Activated CD4-positive, alpha-beta T cell treated with anti-CD3 and anti-CD28 coated beads, Interleukin-2, amount 50 U/mL, for 16 hours (primary cell): ENCODE results near the gene ORM1.

Experiments
- DNase-seq: peaks from one replicate; pipeline ENCODE4 v3.0.0-alpha.2; 2020

ORM1 gene

DNA sequence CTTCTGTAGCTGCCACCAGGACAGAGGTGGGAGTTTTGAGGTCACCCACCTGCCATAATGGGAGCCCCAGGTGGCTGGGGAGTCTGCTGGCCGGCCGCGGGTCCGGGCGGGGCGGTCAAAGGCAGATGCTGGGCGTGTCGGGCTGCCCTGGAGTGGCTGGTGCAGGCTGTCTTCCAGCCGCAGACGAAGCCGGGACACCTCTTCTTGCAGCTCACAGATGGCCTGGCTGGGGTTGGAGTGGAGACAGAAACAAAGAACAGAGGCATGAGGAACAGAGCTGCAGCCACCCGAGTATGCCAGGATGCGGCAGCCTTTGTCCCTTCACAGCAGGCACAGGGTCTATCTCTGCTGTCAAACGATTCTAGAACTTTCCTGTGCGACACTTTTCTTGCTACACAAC, 24.8 kb downstream of the ORM1 start:
- DNase-seq, result no peak

DNA sequence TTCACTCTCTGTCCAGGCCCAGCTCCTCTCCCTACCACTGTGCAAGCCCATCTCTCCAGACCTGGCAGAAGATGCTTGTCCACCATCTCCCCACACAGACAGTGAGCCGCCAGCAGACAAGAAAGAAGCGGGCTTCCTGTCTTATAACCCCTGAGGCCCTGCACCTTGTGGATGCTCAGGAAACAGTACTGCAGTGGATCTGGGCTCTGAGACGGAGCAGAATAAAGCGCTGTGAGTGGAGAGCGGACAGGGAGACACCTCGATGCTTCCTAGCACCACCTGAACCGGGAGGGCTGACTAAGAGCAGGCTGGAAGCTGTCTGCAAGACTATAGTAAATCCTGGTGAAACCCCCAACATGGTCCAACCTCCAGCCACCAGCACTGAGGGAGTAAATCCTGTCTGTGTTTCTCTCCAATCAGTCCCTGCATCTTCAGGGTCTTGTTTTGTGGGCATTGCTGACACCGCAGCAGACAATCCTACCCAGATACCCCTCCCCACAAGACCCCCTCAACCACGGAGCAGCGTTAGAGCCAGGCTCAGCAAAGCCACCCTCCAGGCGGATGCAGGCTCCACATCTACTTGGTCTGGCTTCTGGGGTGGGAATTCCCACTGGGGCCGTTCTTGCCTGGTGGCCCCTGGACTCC, 25.5 kb downstream of the ORM1 start:
- no peak for DNase-seq

DNA sequence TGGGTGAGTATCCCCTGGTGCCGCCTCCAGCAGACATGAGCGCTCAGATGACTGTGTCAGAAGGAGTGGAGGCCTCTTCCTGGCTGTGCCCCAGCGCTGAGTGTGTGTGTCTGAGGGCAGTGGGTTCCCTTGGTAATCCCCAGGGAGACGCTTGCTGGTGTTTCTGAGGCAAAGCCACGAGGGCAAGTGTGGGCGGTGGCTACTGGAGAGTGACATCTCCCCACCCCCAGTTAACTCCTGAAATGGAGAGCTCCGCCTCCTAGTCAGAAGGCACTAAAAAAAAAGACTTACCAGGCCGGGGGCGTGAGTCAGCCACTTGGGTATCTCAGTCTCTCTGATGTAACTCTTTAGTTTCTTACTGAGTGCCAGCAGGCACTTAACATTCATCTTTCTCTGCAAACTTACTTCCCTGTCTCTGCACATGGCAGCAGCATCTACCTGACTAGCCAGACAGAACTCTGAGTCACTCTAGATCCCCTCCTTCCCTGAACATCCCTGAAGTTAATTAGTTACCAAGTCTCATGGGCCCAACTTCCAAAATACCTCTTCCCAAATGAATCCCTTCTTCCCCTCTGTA, 26.1 kb downstream of the ORM1 start:
- peak; percentile 92 for DNase-seq

DNA sequence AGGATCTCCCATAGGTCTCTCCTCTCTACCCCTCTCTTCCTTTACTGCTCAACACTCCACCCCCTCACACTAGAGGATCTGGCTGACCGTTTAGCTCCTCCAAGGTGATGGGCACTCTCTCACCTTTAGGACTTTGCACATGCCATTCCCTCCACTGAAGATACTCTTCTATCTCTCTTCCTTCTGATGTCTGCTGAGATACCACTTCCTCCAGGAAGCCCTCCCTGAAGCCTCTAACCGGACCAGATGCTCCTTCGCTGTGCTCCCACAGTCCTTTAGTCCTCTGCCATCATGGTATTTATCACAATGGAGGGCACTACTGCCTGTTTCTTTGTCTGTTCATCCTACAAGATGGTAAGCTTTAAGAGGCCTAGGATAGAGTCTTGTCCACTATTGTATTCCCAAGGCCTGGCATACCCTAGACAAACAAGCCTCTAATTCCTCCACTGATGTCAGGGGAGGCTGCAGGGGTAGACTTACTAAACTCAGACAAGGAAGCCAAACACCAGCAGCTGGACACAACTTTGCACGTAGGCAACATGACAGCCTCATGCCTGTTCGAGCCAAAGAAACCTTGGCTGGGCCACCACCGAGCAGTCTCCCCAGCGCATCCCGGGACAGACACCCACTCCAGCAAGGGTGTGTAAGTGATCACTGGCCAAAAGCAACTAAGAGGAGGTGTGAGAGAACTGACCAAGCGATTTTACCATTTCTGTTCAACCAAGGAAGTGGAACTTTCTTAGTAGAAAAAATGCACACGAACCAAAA, 27.0 kb downstream of the ORM1 start:
- no peak for DNase-seq

- no peak for DNase-seq
These were observed 27.9 kb downstream of the ORM1 start for GRCh38 chr9:114350636-114351401.

GRCh38 chr9:114351932-114352331, 29.0 kb downstream of the ORM1 start:
- DNase-seq, result no peak

DNA sequence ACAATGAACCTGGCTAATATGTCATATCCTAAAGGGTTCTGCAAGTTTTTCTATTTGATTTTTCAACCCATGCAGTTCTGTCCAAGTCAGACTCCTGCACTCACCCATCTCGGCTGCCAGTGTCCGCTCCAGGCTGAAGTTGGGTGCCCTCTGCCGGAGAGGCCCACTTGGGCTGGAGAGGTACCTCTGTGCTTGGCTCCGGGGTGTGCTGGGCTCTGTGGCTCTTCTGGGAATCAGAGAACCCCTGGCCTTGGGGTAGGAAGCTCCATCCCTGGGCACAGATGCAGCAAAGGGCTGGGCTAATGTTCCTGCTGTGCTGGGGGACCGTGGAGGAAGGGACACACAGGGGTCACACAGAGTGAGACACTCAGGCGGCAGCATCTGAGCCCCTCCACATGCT, 32.9 kb downstream of the ORM1 start:
- DNase-seq, result no peak

GRCh38 chr9:114356792-114357191, 33.9 kb downstream of the ORM1 start:
- DNase-seq, result no peak

DNA sequence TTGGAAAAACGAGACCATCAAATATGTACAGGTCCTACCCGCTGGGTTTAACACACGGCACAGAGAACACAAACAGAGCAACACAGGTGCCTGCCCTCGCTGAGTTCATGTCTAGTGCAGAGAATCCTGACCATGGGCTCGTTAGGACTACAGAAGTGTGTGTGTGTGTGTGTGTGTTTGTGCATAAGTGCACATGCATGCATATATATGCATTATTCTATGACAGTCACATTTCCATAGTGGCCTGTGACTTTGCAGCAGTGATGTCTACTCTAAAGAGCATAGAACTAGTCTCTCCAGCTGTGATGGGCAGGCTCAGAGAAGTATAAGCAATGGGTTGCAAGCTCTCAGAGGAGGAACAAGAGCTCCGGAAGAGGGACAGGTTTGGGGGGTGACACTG, 34.5 kb downstream of the ORM1 start:
- no peak for DNase-seq

DNA sequence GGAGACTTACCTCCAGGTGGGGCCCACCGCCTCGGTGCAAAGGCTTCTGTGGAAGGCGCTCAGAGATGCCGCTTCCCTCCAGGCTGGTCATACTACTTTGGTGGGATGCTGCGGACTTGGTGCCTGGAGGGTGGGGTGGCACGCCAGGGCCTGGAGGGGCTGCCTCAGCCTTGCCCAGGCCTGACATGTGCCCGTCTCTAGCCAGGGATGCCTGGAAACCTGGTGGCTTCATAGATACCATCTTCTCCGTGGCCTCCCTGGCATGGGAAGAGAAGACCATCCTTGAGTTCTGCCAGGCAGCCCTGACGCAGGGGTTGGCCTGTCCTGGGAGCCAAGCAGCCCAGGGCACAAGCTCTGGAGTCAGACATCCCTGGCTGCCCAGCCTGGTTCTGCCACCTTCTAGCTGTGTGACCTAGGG, 35.0 kb downstream of the ORM1 start:
- DNase-seq, result no peak

DNA sequence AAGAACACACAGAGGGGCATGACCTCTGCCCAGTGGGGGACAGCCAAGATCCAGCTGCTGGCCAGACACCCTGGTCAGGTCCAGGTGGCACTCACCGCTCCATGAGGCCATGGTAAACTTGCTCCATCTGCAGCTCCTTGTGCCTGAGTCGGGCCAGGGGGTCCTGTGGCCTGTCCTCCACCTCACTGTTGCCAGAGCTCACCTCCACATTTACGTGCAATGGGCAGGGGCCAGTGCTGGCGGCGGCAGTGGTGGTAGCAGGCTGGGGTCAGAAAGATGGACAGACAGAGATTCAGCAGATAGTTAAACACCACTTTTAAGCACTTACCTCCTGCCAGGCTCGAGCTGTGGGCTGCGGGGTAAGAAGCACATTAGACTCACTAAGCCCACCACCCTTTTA, 36.9 kb downstream of the ORM1 start:
- no peak for DNase-seq

- DNase-seq, result no peak
These were observed 38.6 kb downstream of the ORM1 start for GRCh38 chr9:114361542-114361941.

DNA sequence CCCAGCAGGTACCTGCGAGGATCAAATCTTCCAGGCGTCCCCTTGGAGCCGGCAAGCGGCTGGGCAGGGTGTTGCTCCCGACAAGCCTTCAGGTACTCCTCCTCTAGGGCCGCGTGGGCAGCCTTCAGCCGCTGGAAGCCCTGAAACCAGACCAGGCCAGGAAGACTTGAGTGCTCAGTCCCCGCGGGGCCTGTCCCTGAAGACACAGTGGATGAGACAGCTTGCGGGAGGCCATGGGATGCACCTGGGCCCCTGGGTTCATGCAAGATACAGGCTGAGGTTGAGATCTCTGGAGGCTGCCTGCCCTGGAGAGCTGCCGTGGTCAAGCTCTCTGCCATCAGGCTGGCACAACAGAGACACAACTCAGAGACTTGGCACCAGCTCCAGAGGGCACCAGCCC, 39.5 kb downstream of the ORM1 start:
- DNase-seq, result no peak

DNA sequence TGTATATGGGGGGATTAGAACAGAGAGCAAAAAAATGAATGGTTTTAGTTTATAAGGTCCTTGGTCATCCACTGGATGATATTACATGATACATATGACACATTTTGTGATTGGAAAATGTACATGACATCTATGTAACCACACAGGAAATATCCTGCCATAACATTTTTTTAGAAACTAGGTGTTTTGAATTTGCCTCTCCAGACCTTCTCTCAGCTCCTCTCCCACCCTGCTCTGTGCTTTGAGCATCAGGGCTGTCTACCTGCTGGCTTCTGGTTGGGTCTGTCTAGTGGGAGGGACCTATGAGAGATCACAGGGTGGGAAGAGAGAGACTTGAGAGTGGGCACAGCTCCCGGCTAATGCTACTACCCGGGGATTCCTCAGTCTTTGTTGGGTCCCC, 40.5 kb downstream of the ORM1 start:
- peak; percentile 44 for DNase-seq

DNA sequence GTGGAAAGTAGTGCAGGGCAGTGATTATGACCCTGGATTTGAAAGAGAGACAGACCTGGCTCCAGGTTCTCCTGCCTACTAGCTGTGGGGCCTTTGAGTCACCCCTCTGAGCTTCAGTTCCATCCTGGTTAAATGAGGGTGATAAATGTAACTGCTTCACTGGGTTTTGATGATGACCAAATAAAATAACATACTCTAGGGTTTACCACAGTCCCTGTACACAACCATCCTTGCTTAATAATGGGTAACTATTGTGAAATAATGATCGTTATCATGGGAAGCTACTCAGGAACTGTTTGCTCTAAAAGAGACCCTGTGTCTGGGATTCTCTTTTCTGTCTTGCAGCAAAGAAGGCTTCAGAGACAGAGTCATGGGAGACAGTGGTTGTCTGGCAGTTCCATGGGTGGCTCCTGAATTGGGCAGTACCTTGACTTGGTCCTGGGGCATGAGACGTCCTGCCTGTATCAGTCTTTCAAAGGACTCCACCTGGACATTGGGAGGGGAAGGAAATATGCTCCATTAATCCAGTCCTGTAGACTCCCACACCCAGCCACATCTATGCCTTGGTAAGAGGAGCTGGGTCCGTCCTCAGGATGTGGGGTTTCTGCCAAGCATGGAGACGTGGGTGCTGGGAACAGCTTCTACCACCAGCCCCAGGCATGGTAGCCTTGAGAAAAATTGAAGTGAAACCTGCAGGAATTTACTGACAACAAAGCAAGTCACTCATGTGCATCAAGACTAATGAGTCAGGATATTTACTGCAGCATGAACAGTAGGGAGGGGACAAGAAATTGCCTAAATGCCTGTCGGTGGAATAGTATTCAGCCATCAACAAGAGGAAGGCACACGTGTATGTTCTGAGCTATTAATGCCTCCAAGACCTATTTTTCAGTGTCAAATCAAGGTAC, 41.5 kb downstream of the ORM1 start:
- DNase-seq, result peak; percentile 57

DNA sequence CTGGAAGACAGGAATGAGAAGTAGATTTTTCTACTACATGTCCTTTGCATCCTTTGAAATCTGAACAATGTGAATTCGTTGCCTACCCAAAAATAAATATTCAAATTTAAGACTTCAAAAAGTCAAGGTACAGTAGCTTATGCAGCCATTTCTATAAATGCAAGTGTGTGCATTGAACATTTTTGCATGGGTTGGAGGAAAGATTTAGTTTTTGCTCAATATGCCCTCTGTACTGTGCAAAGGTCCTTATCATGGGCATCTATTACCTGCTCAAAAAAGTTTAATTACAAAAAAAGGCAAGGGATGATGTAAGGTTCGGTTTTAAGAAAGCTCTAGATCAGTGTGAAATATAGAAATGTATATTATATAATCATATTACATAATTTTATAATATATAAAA, 42.3 kb downstream of the ORM1 start:
- DNase-seq, result no peak

DNA sequence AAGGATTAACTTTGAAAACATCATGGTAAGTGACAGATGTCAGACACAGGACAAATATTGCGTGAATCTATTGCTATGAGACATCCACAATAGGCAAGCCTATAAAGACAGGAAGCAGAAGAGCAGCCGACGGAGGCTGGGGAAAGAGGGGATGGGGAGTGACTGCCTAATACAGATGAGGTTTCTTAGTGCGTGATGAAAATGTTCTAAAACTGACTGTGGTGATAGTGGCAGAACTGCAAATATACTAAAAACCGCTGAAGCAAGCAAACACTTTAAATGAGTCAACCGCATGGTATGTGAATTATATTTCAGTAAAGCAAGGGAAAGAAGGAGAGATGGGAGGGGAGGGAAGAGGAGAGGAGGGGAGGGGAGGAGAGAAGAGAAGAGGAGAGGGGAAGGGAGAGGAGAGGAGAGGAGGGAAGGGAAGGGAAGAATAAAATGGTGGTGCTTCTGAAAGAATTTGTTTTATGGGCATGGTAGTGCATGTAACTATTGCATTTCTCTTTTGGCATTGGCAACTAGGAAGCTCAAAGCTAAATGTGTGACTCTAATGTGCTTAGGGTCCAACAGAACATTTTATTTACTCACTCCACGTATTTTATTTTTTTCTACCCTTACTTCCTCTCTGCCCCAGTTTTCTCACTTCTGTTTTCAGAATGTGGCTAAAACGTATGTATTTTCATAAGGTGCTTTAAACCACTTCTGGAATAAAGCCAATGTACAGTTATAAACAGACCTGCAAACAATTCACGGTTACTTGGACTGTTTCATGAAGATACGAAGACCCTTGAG, 43.6 kb downstream of the ORM1 start:
- peak; percentile 76 for DNase-seq

DNA sequence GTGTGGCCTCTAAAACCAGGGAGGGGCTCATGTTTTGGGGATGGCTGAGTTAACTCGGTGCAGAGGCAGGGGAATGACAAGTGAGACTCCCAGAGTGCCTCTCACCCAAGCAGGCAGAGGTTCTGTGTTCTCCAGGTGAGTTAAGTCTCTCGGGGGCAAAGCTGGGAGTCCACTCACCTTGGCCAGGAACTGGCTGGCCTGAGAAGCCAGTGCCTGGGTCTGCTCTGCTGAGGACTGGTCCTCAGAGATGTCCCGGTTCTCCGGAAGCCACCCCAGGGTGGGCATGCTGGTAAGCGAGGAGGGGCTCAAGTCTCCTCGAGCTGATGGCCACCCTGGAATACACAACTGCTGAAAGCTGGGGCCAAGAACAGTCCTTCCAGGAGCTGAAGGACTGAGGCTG, 44.5 kb downstream of the ORM1 start:
- DNase-seq, result no peak

- no peak for DNase-seq
These were observed 45.1 kb downstream of the ORM1 start for GRCh38 chr9:114367772-114368569.

- no peak for DNase-seq
These were observed 46.6 kb downstream of the ORM1 start for GRCh38 chr9:114369216-114370130.
